HCT116 (cell line): ENCODE results near the gene HIVEP3.

Source experiments
- POLR2A ChIP-seq: IDR thresholded peaks from 2 replicates; pipeline ENCODE4 v1.7.0; 2011; ENCODE audit warnings: borderline replicate concordance; ENCODE audit not compliant: insufficient read depth, insufficient read length; ENCODE audit errors: extremely low read depth
- TF ChIP-seq, protein P1 (sequence below), 3 experiments: fragments of 200-600 bp in 1 of 3; sonication (generic) in 1 of 3; IDR thresholded peaks in 2 of 3; conservative IDR thresholded peaks in 1 of 3; 2 replicates each; pipeline ENCODE4 v1.5.1; 2012 to 2017; ENCODE audit warnings: low read depth in 2 of 3, low read length in 2 of 3, antibody characterized with exemption in 1 of 3, borderline replicate concordance in 1 of 3, control low read depth in 1 of 3, mild to moderate bottlenecking in 1 of 3, mixed read lengths in 1 of 3, mixed run types in 1 of 3, moderate library complexity in 1 of 3; ENCODE audit not compliant: insufficient read depth in 1 of 3
- TF ChIP-seq, protein P2 (sequence below): IDR thresholded peaks from 2 replicates; pipeline ENCODE4 v1.6.1; 2012; ENCODE audit warnings: low read depth

DNA sequence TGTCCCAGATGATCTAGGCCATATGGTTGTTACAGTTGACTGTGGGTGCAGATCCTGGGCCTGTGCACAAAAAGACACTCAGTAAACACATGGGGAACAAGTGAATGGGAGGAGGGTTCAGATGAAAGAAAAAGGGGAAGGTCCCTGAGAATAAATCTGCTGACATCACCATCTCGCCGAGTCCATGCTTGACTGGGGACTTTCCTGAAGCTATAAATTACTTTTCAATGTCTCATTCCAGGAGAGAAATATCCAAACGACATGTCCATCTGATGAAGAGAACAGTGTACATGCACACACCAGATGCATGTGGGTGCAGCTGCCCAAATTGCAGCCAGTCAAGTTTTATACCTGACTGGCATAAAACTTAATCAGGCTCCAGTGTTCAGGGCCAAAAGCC, 109.0 kb downstream of the HIVEP3 start:
- no peak for TF ChIP-seq POLR2A
- TF ChIP-seq, protein P1, sequence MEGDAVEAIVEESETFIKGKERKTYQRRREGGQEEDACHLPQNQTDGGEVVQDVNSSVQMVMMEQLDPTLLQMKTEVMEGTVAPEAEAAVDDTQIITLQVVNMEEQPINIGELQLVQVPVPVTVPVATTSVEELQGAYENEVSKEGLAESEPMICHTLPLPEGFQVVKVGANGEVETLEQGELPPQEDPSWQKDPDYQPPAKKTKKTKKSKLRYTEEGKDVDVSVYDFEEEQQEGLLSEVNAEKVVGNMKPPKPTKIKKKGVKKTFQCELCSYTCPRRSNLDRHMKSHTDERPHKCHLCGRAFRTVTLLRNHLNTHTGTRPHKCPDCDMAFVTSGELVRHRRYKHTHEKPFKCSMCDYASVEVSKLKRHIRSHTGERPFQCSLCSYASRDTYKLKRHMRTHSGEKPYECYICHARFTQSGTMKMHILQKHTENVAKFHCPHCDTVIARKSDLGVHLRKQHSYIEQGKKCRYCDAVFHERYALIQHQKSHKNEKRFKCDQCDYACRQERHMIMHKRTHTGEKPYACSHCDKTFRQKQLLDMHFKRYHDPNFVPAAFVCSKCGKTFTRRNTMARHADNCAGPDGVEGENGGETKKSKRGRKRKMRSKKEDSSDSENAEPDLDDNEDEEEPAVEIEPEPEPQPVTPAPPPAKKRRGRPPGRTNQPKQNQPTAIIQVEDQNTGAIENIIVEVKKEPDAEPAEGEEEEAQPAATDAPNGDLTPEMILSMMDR (IDR thresholded peaks at IDR 0.05 in 2 of 3, conservative IDR thresholded peaks at IDR 0.05 in 1 of 3; ENCODE audit: borderline replicate concordance in 1 of 3, insufficient read depth in 1 of 3, low read depth in 2 of 3, low read length in 2 of 3), result no peak
- TF ChIP-seq, protein P2, sequence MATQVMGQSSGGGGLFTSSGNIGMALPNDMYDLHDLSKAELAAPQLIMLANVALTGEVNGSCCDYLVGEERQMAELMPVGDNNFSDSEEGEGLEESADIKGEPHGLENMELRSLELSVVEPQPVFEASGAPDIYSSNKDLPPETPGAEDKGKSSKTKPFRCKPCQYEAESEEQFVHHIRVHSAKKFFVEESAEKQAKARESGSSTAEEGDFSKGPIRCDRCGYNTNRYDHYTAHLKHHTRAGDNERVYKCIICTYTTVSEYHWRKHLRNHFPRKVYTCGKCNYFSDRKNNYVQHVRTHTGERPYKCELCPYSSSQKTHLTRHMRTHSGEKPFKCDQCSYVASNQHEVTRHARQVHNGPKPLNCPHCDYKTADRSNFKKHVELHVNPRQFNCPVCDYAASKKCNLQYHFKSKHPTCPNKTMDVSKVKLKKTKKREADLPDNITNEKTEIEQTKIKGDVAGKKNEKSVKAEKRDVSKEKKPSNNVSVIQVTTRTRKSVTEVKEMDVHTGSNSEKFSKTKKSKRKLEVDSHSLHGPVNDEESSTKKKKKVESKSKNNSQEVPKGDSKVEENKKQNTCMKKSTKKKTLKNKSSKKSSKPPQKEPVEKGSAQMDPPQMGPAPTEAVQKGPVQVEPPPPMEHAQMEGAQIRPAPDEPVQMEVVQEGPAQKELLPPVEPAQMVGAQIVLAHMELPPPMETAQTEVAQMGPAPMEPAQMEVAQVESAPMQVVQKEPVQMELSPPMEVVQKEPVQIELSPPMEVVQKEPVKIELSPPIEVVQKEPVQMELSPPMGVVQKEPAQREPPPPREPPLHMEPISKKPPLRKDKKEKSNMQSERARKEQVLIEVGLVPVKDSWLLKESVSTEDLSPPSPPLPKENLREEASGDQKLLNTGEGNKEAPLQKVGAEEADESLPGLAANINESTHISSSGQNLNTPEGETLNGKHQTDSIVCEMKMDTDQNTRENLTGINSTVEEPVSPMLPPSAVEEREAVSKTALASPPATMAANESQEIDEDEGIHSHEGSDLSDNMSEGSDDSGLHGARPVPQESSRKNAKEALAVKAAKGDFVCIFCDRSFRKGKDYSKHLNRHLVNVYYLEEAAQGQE, result no peak
